Islet precursor cell (in vitro differentiated cells): ENCODE data around the gene FLNB.

ENCODE experiments used
- DNase-seq: peaks from one replicate; pipeline ENCODE4 v3.0.0-alpha.2; 2018

FLNB gene

GRCh38 chr3:58112185-58112535 is 103.9 kb downstream of the FLNB start:
- no peak for DNase-seq

GRCh38 chr3:58115175-58115574 is 107.0 kb downstream of the FLNB start:
- no peak for DNase-seq

- no peak for DNase-seq
These were observed 108.1 kb downstream of the FLNB start for GRCh38 chr3:58116161-58116955.

- DNase-seq = no peak
These were observed 108.8 kb downstream of the FLNB start for GRCh38 chr3:58116985-58117384.

GRCh38 chr3:58117561-58118181 is 109.4 kb downstream of the FLNB start:
- DNase-seq = no peak

GRCh38 chr3:58119186-58119585 is 111.0 kb downstream of the FLNB start:
- DNase-seq = no peak

- no peak for DNase-seq
These were observed 112.0 kb downstream of the FLNB start for GRCh38 chr3:58120075-58120812.

GRCh38 chr3:58121183-58121582 is 113.0 kb downstream of the FLNB start:
- DNase-seq = no peak

- no peak for DNase-seq
These were observed 114.9 kb downstream of the FLNB start for GRCh38 chr3:58122936-58123700.

GRCh38 chr3:58124387-58124786 is 116.2 kb downstream of the FLNB start:
- no peak for DNase-seq

- DNase-seq = no peak
These were observed 121.0 kb downstream of the FLNB start for GRCh38 chr3:58129041-58129770.

- no peak for DNase-seq
These were observed 122.4 kb downstream of the FLNB start for GRCh38 chr3:58130591-58130990.

- no peak for DNase-seq
These were observed 123.0 kb downstream of the FLNB start for GRCh38 chr3:58131101-58131825.

GRCh38 chr3:58132850-58133249 is 124.6 kb downstream of the FLNB start:
- no peak for DNase-seq

GRCh38 chr3:58134468-58134867 is 126.2 kb downstream of the FLNB start:
- no peak for DNase-seq

GRCh38 chr3:58135712-58136543 is 127.7 kb downstream of the FLNB start:
- DNase-seq = no peak

- no peak for DNase-seq
These were observed 129.1 kb downstream of the FLNB start for GRCh38 chr3:58137306-58137705.

- no peak for DNase-seq
These were observed 133.6 kb downstream of the FLNB start for GRCh38 chr3:58141766-58142345.

GRCh38 chr3:58143417-58144055 is 135.3 kb downstream of the FLNB start:
- no peak for DNase-seq
